ENCODE data around the gene ADCY7.

Gene ADCY7

DNA sequence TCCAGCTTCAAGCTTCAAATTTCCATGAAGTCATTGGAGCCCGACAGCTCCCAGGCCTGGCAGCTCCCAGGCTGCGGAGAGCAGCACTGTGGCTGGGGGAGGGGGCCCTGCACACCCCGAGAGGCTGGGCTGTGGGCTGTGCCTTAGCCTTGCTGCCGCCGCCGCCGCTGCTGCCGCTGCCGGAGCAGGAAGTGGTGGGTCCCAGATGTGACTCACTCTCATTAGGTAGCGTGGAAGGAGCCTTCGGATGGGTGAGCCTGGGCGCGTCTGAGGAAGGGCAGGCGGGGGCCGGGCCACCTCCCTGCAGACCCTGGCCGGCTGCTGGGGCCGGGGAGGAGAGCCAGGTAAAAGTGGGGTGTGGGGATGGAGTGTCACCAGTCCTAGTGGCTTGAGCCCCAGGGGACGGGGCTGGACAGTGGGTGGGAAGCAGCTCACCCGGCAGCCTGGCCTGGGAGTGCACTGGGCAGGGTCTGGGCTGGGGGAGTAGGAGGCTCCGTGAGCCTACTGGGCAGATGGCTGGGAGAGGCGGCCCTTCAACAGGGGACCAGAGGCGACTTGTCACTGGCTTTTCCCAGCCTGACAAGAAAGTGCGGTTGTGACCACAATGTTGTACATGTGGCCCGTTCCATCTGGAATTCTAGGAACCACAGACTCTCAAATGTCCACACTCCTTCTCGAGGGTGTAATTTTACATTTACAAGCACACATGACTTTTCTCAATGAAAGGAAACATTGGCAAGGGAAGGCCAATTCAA is at the start of gene ADCY7:
Gene ADCY7 (plus strand): TSS at position 215 of the 755 bp plus-strand sequence. CDS start 21,629 bp downstream, outside the sequence.
- ATAC-seq: peak; percentile 94
- TF ChIP-seq ZFP30 (CRISPR knock-in tag; IDR thresholded peaks at IDR 0.05) (peak; percentile 13; the same call in 1 of the 2 replicates), ZNF565 (CRISPR knock-in tag; conservative IDR thresholded peaks at IDR 0.05; ENCODE audit: low read depth) (no peak), ZNF8 (CRISPR knock-in tag; IDR thresholded peaks at IDR 0.05) (no peak)

GRCh38 chr16:50219402-50219975 is 46.9 kb upstream of the ADCY7 start:
- ATAC-seq: no peak
- no peak for TF ChIP-seq TOX (CRISPR knock-in tag; IDR thresholded peaks at IDR 0.05; ENCODE audit: borderline replicate concordance)
- no peak for TF ChIP-seq RARB (CRISPR knock-in tag; IDR thresholded peaks at IDR 0.05)
- TF ChIP-seq, protein P1, sequence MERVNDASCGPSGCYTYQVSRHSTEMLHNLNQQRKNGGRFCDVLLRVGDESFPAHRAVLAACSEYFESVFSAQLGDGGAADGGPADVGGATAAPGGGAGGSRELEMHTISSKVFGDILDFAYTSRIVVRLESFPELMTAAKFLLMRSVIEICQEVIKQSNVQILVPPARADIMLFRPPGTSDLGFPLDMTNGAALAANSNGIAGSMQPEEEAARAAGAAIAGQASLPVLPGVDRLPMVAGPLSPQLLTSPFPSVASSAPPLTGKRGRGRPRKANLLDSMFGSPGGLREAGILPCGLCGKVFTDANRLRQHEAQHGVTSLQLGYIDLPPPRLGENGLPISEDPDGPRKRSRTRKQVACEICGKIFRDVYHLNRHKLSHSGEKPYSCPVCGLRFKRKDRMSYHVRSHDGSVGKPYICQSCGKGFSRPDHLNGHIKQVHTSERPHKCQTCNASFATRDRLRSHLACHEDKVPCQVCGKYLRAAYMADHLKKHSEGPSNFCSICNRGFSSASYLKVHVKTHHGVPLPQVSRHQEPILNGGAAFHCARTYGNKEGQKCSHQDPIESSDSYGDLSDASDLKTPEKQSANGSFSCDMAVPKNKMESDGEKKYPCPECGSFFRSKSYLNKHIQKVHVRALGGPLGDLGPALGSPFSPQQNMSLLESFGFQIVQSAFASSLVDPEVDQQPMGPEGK (CRISPR knock-in tag; IDR thresholded peaks at IDR 0.05; ENCODE audit: borderline replicate concordance): no peak

- TF ChIP-seq ZFP30 (CRISPR knock-in tag; IDR thresholded peaks at IDR 0.05): no peak
- TF ChIP-seq OSR1 (CRISPR knock-in tag; IDR thresholded peaks at IDR 0.05): no peak
- TF ChIP-seq ARNTL (CRISPR knock-in tag; IDR thresholded peaks at IDR 0.05; ENCODE audit: borderline replicate concordance, low read depth): no peak
- TF ChIP-seq ZNF70 (CRISPR knock-in tag; IDR thresholded peaks at IDR 0.05): no peak
- no peak for ATAC-seq
Observed at GRCh38 chr16:50224286-50224685, 42.1 kb upstream of the ADCY7 start.

DNA sequence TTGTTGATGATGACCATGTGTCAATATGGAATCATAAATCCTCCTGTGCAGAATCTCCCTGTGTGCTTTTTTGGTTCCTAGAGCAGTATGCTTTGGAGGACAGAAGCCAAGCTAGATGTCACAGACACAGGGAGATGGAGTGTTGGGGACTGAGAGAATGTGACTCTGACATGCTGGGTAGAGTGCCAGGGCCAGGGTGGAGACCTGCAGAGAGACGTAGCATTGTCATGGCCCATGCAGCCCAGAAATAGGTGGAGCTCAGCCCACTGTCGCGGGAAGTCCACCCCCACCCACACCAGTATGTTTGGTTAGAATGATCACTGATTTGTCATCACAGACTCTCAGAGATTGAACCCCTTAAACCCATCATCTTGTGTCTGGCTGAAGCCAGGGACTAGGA is 39.2 kb upstream of the ADCY7 start:
- no peak for ATAC-seq
- TF ChIP-seq BACH2 (CRISPR knock-in tag; IDR thresholded peaks at IDR 0.05; ENCODE audit: borderline replicate concordance): no peak
- no peak for TF ChIP-seq CREB5 (CRISPR knock-in tag; IDR thresholded peaks at IDR 0.05; ENCODE audit: low read depth)
- TF ChIP-seq ZNF70 (CRISPR knock-in tag; IDR thresholded peaks at IDR 0.05): no peak
- no peak for TF ChIP-seq ZFP30 (CRISPR knock-in tag; IDR thresholded peaks at IDR 0.05)
- no peak for TF ChIP-seq OSR1 (CRISPR knock-in tag; IDR thresholded peaks at IDR 0.05)
- no peak for TF ChIP-seq ISL1 (CRISPR knock-in tag; IDR thresholded peaks at IDR 0.05)
- no peak for TF ChIP-seq TCF4 (CRISPR knock-in tag; IDR thresholded peaks at IDR 0.05; ENCODE audit: borderline replicate concordance)
- no peak for TF ChIP-seq CSRNP3 (CRISPR knock-in tag; IDR thresholded peaks at IDR 0.05)
- no peak for TF ChIP-seq ZNF565 (CRISPR knock-in tag; conservative IDR thresholded peaks at IDR 0.05; ENCODE audit: low read depth)
- TF ChIP-seq ESRRG (CRISPR knock-in tag; IDR thresholded peaks at IDR 0.05): no peak
- TF ChIP-seq GLIS3 (CRISPR knock-in tag; IDR thresholded peaks at IDR 0.05): no peak
- no peak for TF ChIP-seq ZC3H10 (CRISPR knock-in tag; IDR thresholded peaks at IDR 0.05)
- TF ChIP-seq ARNTL (CRISPR knock-in tag; IDR thresholded peaks at IDR 0.05; ENCODE audit: borderline replicate concordance, low read depth): no peak
- no peak for TF ChIP-seq TOX (CRISPR knock-in tag; IDR thresholded peaks at IDR 0.05; ENCODE audit: borderline replicate concordance)
- TF ChIP-seq CSDC2 (CRISPR knock-in tag; IDR thresholded peaks at IDR 0.05): no peak

DNA sequence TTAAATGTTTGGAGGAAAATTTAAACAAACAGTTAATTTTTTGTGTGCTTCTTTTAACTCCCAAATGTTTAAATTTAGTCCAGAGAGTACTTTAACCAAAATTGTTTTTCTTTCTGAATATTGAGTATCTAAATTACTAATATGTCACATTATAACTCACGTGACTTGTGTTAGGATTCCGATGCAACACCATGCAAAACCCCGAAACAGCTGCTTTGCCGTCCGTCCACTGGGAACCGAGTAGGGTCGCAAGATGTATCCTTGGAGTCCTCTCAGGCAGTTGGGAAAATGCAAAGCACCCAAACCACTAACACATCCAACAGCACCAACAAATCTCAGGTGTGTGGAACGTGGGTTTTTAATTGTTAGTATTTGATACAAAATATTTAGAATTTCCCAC is 38.7 kb upstream of the ADCY7 start:
- no peak for ATAC-seq
- no peak for TF ChIP-seq ZNF565 (CRISPR knock-in tag; conservative IDR thresholded peaks at IDR 0.05; ENCODE audit: low read depth)
- TF ChIP-seq TOX (CRISPR knock-in tag; IDR thresholded peaks at IDR 0.05; ENCODE audit: borderline replicate concordance): no peak
- TF ChIP-seq ARNTL (CRISPR knock-in tag; IDR thresholded peaks at IDR 0.05; ENCODE audit: borderline replicate concordance, low read depth): no peak
- TF ChIP-seq ZC3H10 (CRISPR knock-in tag; IDR thresholded peaks at IDR 0.05): no peak
- no peak for TF ChIP-seq ZNF8 (CRISPR knock-in tag; IDR thresholded peaks at IDR 0.05)
- no peak for TF ChIP-seq BACH2 (CRISPR knock-in tag; IDR thresholded peaks at IDR 0.05; ENCODE audit: borderline replicate concordance)
- no peak for TF ChIP-seq RARB (CRISPR knock-in tag; IDR thresholded peaks at IDR 0.05)
- no peak for TF ChIP-seq TCF4 (CRISPR knock-in tag; IDR thresholded peaks at IDR 0.05; ENCODE audit: borderline replicate concordance)
- TF ChIP-seq ZNF70 (CRISPR knock-in tag; IDR thresholded peaks at IDR 0.05): no peak
- no peak for TF ChIP-seq POU6F1 (CRISPR knock-in tag; IDR thresholded peaks at IDR 0.05; ENCODE audit: borderline replicate concordance, low read depth)
- TF ChIP-seq, protein P2, sequence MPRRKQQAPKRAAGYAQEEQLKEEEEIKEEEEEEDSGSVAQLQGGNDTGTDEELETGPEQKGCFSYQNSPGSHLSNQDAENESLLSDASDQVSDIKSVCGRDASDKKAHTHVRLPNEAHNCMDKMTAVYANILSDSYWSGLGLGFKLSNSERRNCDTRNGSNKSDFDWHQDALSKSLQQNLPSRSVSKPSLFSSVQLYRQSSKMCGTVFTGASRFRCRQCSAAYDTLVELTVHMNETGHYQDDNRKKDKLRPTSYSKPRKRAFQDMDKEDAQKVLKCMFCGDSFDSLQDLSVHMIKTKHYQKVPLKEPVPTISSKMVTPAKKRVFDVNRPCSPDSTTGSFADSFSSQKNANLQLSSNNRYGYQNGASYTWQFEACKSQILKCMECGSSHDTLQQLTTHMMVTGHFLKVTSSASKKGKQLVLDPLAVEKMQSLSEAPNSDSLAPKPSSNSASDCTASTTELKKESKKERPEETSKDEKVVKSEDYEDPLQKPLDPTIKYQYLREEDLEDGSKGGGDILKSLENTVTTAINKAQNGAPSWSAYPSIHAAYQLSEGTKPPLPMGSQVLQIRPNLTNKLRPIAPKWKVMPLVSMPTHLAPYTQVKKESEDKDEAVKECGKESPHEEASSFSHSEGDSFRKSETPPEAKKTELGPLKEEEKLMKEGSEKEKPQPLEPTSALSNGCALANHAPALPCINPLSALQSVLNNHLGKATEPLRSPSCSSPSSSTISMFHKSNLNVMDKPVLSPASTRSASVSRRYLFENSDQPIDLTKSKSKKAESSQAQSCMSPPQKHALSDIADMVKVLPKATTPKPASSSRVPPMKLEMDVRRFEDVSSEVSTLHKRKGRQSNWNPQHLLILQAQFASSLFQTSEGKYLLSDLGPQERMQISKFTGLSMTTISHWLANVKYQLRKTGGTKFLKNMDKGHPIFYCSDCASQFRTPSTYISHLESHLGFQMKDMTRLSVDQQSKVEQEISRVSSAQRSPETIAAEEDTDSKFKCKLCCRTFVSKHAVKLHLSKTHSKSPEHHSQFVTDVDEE (CRISPR knock-in tag; IDR thresholded peaks at IDR 0.05): no peak
- TF ChIP-seq PPARA (CRISPR knock-in tag; IDR thresholded peaks at IDR 0.05; ENCODE audit: borderline replicate concordance): no peak
- no peak for TF ChIP-seq ZFP3 (CRISPR knock-in tag; IDR thresholded peaks at IDR 0.05)
- no peak for TF ChIP-seq SNAI2 (CRISPR knock-in tag; IDR thresholded peaks at IDR 0.05)

Measured in SK-N-SH treated with all-trans-retinoic acid at 6 μM for 48 hours (cell line).